AG04449 (cell line): ENCODE results near the gene UBE3A.

ENCODE experiments used
- CTCF ChIA-PET: fragments of 350-600 bp; formaldehyde crosslinking; extraction: SDS; loops from one replicate; lab custom pipeline; 2021; ENCODE audit warnings: antibody characterized with exemption; lab: Yijun Ruan, JAX
- POLR2A ChIA-PET: fragments of 400-600, 350-600 bp; formaldehyde crosslinking; extraction: SDS; loops from one replicate; lab custom pipeline; 2020; ENCODE audit warnings: antibody characterized with exemption, inconsistent platforms; lab: Yijun Ruan, JAX
- DNase-seq: peaks from one replicate; pipeline ENCODE4 v3.0.0-alpha.2; 2010; ENCODE audit warnings: low read depth, low spot score
- H3K4me3 ChIP-seq: 2 replicates; pipeline ENCODE4 v1.5.1; 2011; ENCODE audit warnings: low read depth, mild to moderate bottlenecking, control low read depth, low read length
- CTCF ChIP-seq: IDR thresholded peaks from one replicate; pipeline ENCODE4 v1.5.1; 2011; ENCODE audit warnings: mild to moderate bottlenecking, moderate library complexity, low read length, control low read depth, inconsistent platforms; ENCODE audit not compliant: insufficient read depth; ENCODE audit errors: missing control alignments

UBE3A gene

GRCh38 chr15:25323420-25323819 lies 115.4 kb downstream of the UBE3A start:
- TF ChIP-seq CTCF: no peak
- no peak for DNase-seq
- H3K4me3 ChIP-seq: no peak overlapping the region
- ChIA-PET POLR2A (no interaction called here), CTCF (no interaction called here)

- no peak for TF ChIP-seq CTCF
- H3K4me3 ChIP-seq: no peak overlapping the region
- CTCF ChIA-PET: no interaction called here
- POLR2A ChIA-PET: no interaction called here
- no peak for DNase-seq
Observed at GRCh38 chr15:25287823-25288222, 151.0 kb downstream of the UBE3A start.
